Urinary bladder (tissue), 4 donors: Measurements from ENCODE around the gene ZDHHC14. TPM values are rescaled to one million over a fixed set of nuclear protein-coding genes. Genes with fewer than 3 reads are reported as not detected.

ENCODE experiments used
- DNase-seq: peaks from one replicate; pipeline ENCODE4 v3.0.0-alpha.2; 2015; ENCODE audit errors: extremely low spot score
- H3K27ac ChIP-seq: one replicate; pipeline ENCODE4 v1.5.1; 2013; ENCODE audit warnings: low read depth, mild to moderate bottlenecking, moderate library complexity
- H3K36me3 ChIP-seq: one replicate; pipeline ENCODE4 v1.6.1; 2013; ENCODE audit warnings: mild to moderate bottlenecking, moderate library complexity; ENCODE audit not compliant: insufficient read depth
- H3K4me1 ChIP-seq: one replicate; pipeline ENCODE4 v1.6.1; 2013; ENCODE audit warnings: mild to moderate bottlenecking, moderate library complexity; ENCODE audit not compliant: insufficient read depth
- H3K4me3 ChIP-seq: one replicate; pipeline ENCODE4 v1.5.1; 2013; ENCODE audit warnings: low read depth, low read length
- WGBS: extraction: QIAGEN DNeasy Blood & Tissue Kit; methylation state at CpG from one replicate; pipeline ENCODE4 v1.1.7; 2013; 5-methylcytosine and 5-hydroxymethylcytosine counted together
- polyA plus RNA-seq: library from polyadenylated mRNA; stranded (reverse); fragments of 200-250 nt; gene quantifications from one replicate; pipeline ENCODE4 v1.2.3, GENCODE V29; 2013
- total RNA-seq: library from RNA; depleted of rRNA; stranded (reverse); fragments of >200 nt; gene quantifications from one replicate; pipeline ENCODE4 v1.2.3, GENCODE V29; 2014
- donor health status: healthy with polysubstance abuse.
- donor health status: healthy.

The ZDHHC14 gene
- total and polyA plus RNA-seq, 2 donors, result 9.6 to 10.2 TPM

- no peak overlapping the region for H3K4me3 ChIP-seq
- H3K36me3 ChIP-seq, result no peaks in the 10 kb centered on the region
- H3K27ac ChIP-seq, result no peak overlapping the region
- DNase-seq, result no peak
- no peaks in the 10 kb centered on the region for H3K4me1 ChIP-seq
- 90% methylated on average over 8 of the region's 8 CpGs for WGBS
These were observed 257.1 kb downstream of the ZDHHC14 start for GRCh38 chr6:157637941-157638662.

GRCh38 chr6:157638779-157639178 lies 257.8 kb downstream of the ZDHHC14 start:
- Histone ChIP-seq H3K36me3 (no peaks in the 10 kb centered on the region), H3K4me1 (no peaks in the 10 kb centered on the region), H3K27ac (no peak overlapping the region), H3K4me3 (no peak overlapping the region)
- WGBS, result 95% methylated on average over 7 of the region's 7 CpGs
- no peak for DNase-seq

- DNase-seq, result no peak
- H3K27ac ChIP-seq, result no peak overlapping the region
- WGBS, result 88% methylated on average over 8 of the region's 8 CpGs
- no peaks in the 10 kb centered on the region for H3K4me1 ChIP-seq
- H3K4me3 ChIP-seq, result no peak overlapping the region
- no peaks in the 10 kb centered on the region for H3K36me3 ChIP-seq
These were observed 259.9 kb downstream of the ZDHHC14 start for GRCh38 chr6:157640746-157641451.

GRCh38 chr6:157641837-157642236 lies 260.8 kb downstream of the ZDHHC14 start:
- no peak for DNase-seq
- H3K4me3 ChIP-seq, result no peak overlapping the region
- 91% methylated on average over 2 of the region's 2 CpGs for WGBS
- no peak overlapping the region for H3K27ac ChIP-seq
- H3K4me1 ChIP-seq, result no peaks in the 10 kb centered on the region
- H3K36me3 ChIP-seq, result no peaks in the 10 kb centered on the region

- Histone ChIP-seq H3K27ac (no peak overlapping the region), H3K36me3 (no peaks in the 10 kb centered on the region), H3K4me3 (no peak overlapping the region), H3K4me1 (no peaks in the 10 kb centered on the region)
- no peak for DNase-seq
- 95% methylated on average over 3 of the region's 3 CpGs for WGBS
These were observed 261.7 kb downstream of the ZDHHC14 start for GRCh38 chr6:157642736-157643135.

- no peak for DNase-seq
- 83% methylated on average over 13 of the region's 13 CpGs for WGBS
- Histone ChIP-seq H3K27ac (no peak overlapping the region), H3K4me1 (no peaks in the 10 kb centered on the region), H3K36me3 (no peaks in the 10 kb centered on the region), H3K4me3 (no peak overlapping the region)
These were observed 263.2 kb downstream of the ZDHHC14 start for GRCh38 chr6:157644043-157644810.

GRCh38 chr6:157645201-157645795 lies 264.3 kb downstream of the ZDHHC14 start:
- WGBS, result 89% methylated on average over 20 of the region's 20 CpGs

GRCh38 chr6:157646012-157646411 lies 265.0 kb downstream of the ZDHHC14 start:
- 83% methylated on average over 13 of the region's 13 CpGs for WGBS
- Histone ChIP-seq H3K4me1 (no peaks in the 10 kb centered on the region), H3K36me3 (no peaks in the 10 kb centered on the region), H3K27ac (no peak overlapping the region), H3K4me3 (no peak overlapping the region)
- DNase-seq, result no peak

More at GRCh38 chr6:157645201-157645795, 264.3 kb downstream of the ZDHHC14 start:
- Histone ChIP-seq H3K27ac (no peak overlapping the region), H3K36me3 (no peaks in the 10 kb centered on the region), H3K4me1 (no peaks in the 10 kb centered on the region), H3K4me3 (no peak overlapping the region)
- no peak for DNase-seq

- Histone ChIP-seq H3K36me3 (no peaks in the 10 kb centered on the region), H3K27ac (no peak overlapping the region), H3K4me3 (no peak overlapping the region), H3K4me1 (no peaks in the 10 kb centered on the region)
- DNase-seq, result no peak
- 93% methylated on average over 23 of the region's 23 CpGs for WGBS
These were observed 266.4 kb downstream of the ZDHHC14 start for GRCh38 chr6:157647261-157647915.

- no peak for DNase-seq
- 85% methylated on average over 5 of the region's 5 CpGs for WGBS
- Histone ChIP-seq H3K4me3 (no peak overlapping the region), H3K27ac (no peak overlapping the region), H3K36me3 (no peaks in the 10 kb centered on the region), H3K4me1 (no peaks in the 10 kb centered on the region)
These were observed 267.6 kb downstream of the ZDHHC14 start for GRCh38 chr6:157648561-157648960.

GRCh38 chr6:157649311-157650260 lies 268.6 kb downstream of the ZDHHC14 start:
- 51% methylated on average over 25 of the region's 25 CpGs for WGBS
- no peak overlapping the region for H3K4me3 ChIP-seq
- H3K36me3 ChIP-seq, result no peaks in the 10 kb centered on the region
- no peaks in the 10 kb centered on the region for H3K4me1 ChIP-seq
- DNase-seq, result no peak
- no peak overlapping the region for H3K27ac ChIP-seq

- WGBS, result 24% methylated on average over 12 of the region's 12 CpGs
- H3K4me1 ChIP-seq, result no peaks in the 10 kb centered on the region
- DNase-seq, result no peak
- H3K4me3 ChIP-seq, result no peak overlapping the region
- no peak overlapping the region for H3K27ac ChIP-seq
- H3K36me3 ChIP-seq, result no peaks in the 10 kb centered on the region
These were observed 269.3 kb downstream of the ZDHHC14 start for GRCh38 chr6:157650261-157650640.
